ENCODE measurements around the gene ELAPOR1.
A peak's percentile ranks its signal among the peaks of the same experiment; 100 is the strongest.

Gene ELAPOR1

DNA sequence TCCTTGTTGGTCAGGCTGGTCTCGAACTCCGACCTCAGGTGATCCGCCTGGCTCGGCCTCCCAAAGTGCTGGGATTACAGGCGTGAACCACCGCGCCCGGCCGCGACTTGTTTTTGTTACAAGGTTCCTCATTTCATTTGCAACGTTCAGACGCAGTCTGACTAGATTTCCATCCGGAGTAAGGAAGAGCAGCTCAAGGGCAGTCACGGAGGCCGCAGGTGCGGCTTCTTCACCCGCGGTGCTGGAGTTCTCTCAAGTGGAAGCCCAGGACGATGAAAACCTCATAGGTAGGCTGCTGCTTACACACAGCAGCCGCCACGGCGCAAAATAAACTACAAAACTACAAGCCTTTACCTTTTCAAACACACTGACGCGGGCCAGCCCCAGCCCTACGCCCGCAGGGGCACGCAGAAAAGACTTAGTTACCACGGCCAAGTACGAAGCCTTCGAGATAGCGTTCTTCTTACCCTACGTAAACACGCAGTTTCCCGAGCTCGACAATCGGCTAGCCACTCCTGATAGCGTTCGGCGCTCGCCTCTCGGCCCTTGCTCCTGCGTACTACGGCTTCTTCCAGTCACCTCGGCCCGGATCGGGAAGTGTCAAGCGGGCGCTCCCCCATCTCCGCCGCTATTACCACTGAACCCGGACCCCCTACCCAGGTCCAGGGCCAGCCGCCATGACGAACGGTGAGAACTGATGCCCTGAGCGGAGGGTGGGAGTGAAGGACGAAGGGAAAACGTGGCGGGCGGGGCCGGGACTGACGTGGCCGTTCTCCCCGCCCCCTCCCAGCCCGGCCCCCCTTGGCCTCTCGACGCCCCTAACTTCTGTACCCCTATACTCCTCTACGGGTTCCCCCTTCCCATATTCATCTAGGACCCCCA is 23.5 kb upstream of the ELAPOR1 start, which contains the start of gene TMEM167B:
Gene TMEM167B (plus strand): TSS at position 569 of the 882 bp plus-strand sequence. CDS start 109 bp downstream, at position 678.
- H3K4me3 Mint-ChIP-seq: peak within 1 kb of the TSS; percentile 95
- H3K36me3 Mint-ChIP-seq (ENCODE audit: low read depth): peaks cover 18% of the 10 kb centered on the region
- H3K27ac Mint-ChIP-seq: peak within 1 kb of the TSS; percentile 94
- H3K27me3 Mint-ChIP-seq (ENCODE audit: low read depth): no peaks in the 10 kb centered on the region
- H3K4me1 Mint-ChIP-seq (ENCODE audit: low read depth): peaks cover 33% of the 10 kb centered on the region
- H3K9me3 Mint-ChIP-seq: no peaks in the 10 kb centered on the region

- Mint-ChIP-seq H3K9me3 (no peaks in the 10 kb centered on the region), H3K36me3 (ENCODE audit: low read depth) (peaks cover 18% of the 10 kb centered on the region)
These were observed 22.7 kb upstream of the ELAPOR1 start for GRCh38 chr1:109091078-109091838.

DNA sequence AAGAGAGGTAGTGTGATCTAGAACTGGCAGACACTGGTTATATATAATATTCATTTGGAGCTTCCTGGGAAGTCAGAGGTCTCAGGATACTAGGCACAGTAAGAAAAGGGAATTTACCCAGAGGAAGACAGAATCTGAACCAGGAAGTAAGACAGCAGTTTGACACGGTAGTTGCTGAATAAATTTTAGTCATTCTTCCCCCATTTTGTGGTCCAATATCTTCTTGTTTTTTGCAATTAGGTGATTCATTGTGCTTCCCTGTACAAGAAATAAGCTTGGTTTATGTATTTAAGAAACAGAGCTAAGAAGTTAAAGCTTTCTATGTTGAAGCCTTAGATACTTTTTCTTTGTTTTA is 22.1 kb upstream of the ELAPOR1 start:
- H3K36me3 Mint-ChIP-seq (ENCODE audit: low read depth): peaks cover 18% of the 10 kb centered on the region
- H3K4me3 Mint-ChIP-seq: peak overlapping the region; percentile 95
- H3K27ac Mint-ChIP-seq: peak overlapping the region; percentile 94
- H3K27me3 Mint-ChIP-seq (ENCODE audit: low read depth): no peaks in the 10 kb centered on the region
- H3K9me3 Mint-ChIP-seq: no peaks in the 10 kb centered on the region
- H3K4me1 Mint-ChIP-seq (ENCODE audit: low read depth): peaks cover 33% of the 10 kb centered on the region

More at GRCh38 chr1:109091078-109091838, 22.7 kb upstream of the ELAPOR1 start:
- H3K27ac Mint-ChIP-seq: peak overlapping the region; percentile 94
- no peaks in the 10 kb centered on the region for H3K27me3 Mint-ChIP-seq (ENCODE audit: low read depth)
- peak overlapping the region; percentile 95 for H3K4me3 Mint-ChIP-seq
- peaks cover 33% of the 10 kb centered on the region for H3K4me1 Mint-ChIP-seq (ENCODE audit: low read depth)

DNA sequence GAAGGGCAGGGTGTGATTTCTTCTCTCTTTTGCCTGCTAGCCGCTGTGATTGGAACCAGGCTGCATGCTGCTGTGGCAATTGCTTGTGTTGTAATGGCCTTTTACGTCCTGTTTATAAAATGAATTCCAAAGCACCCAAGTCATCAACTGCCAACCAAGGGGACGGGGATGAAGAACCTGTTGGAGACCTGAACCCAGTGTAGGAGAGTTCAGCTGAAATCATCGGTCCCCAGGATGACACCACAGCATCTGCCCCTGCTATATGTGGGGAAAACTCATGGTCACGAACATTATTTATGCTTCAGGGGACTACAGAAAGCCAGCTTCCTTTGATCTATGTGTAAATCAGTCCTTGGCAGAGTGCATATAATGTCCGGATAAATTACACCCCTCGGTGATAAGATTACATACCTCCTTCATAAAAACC is 19.5 kb upstream of the ELAPOR1 start:
- Mint-ChIP-seq H3K4me1 (ENCODE audit: low read depth) (peaks cover 34% of the 10 kb centered on the region), H3K9me3 (no peaks in the 10 kb centered on the region), H3K4me3 (no peak overlapping the region), H3K27me3 (ENCODE audit: low read depth) (no peaks in the 10 kb centered on the region), H3K27ac (no peak overlapping the region), H3K36me3 (ENCODE audit: low read depth) (peaks cover 18% of the 10 kb centered on the region)

GRCh38 chr1:109094871-109095270 is 19.0 kb upstream of the ELAPOR1 start:
- H3K4me3 Mint-ChIP-seq: no peak overlapping the region
- H3K4me1 Mint-ChIP-seq (ENCODE audit: low read depth): peaks cover 30% of the 10 kb centered on the region
- no peaks in the 10 kb centered on the region for H3K27me3 Mint-ChIP-seq (ENCODE audit: low read depth)
- no peaks in the 10 kb centered on the region for H3K9me3 Mint-ChIP-seq
- H3K27ac Mint-ChIP-seq: no peak overlapping the region
- H3K36me3 Mint-ChIP-seq (ENCODE audit: low read depth): peaks cover 19% of the 10 kb centered on the region

DNA sequence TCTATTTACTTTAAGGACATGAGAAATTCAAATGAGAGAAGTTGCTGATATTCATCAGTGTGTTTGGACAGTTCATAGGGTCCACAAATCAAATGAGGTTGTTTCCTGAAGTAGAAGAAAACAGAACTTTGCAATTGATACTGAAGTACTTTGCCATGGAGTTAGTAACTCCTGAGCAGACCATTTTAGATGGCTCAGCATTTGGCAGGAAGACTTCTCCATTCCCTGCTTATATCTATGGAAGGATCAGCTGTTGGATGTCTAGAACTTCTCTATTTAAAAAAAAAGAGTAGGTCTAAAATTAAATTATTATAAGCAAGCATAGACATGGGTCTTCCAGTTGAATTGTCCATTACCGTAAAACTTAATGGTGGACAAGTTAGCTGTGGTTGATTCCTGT is 18.3 kb upstream of the ELAPOR1 start:
- Mint-ChIP-seq H3K9me3 (no peaks in the 10 kb centered on the region), H3K27ac (no peak overlapping the region), H3K27me3 (ENCODE audit: low read depth) (no peaks in the 10 kb centered on the region), H3K4me3 (no peak overlapping the region), H3K36me3 (ENCODE audit: low read depth) (peaks cover 21% of the 10 kb centered on the region), H3K4me1 (ENCODE audit: low read depth) (peaks cover 25% of the 10 kb centered on the region)

DNA sequence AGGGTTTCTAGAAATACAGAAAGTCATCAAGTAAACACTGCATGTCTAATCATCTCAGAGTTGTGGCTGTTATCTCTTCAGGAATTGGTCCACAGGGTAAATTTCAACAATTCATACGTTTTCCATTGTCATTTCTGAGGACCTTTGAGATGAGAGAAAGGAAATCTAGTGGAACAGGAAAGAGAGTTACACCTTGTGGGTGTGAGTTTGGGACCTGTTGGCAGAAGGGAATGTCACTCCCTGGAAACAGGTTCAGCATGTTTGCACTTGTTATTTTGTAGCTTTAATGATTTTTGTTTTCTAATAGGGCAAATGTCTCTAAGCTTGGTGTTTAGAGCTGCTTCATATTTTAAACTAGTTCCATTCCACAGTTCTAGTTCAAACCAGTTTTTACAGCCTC is 17.8 kb upstream of the ELAPOR1 start:
- H3K27ac Mint-ChIP-seq: no peak overlapping the region
- H3K36me3 Mint-ChIP-seq (ENCODE audit: low read depth): peaks cover 24% of the 10 kb centered on the region
- H3K4me1 Mint-ChIP-seq (ENCODE audit: low read depth): peaks cover 25% of the 10 kb centered on the region
- no peaks in the 10 kb centered on the region for H3K9me3 Mint-ChIP-seq
- no peak overlapping the region for H3K4me3 Mint-ChIP-seq
- H3K27me3 Mint-ChIP-seq (ENCODE audit: low read depth): no peaks in the 10 kb centered on the region

DNA sequence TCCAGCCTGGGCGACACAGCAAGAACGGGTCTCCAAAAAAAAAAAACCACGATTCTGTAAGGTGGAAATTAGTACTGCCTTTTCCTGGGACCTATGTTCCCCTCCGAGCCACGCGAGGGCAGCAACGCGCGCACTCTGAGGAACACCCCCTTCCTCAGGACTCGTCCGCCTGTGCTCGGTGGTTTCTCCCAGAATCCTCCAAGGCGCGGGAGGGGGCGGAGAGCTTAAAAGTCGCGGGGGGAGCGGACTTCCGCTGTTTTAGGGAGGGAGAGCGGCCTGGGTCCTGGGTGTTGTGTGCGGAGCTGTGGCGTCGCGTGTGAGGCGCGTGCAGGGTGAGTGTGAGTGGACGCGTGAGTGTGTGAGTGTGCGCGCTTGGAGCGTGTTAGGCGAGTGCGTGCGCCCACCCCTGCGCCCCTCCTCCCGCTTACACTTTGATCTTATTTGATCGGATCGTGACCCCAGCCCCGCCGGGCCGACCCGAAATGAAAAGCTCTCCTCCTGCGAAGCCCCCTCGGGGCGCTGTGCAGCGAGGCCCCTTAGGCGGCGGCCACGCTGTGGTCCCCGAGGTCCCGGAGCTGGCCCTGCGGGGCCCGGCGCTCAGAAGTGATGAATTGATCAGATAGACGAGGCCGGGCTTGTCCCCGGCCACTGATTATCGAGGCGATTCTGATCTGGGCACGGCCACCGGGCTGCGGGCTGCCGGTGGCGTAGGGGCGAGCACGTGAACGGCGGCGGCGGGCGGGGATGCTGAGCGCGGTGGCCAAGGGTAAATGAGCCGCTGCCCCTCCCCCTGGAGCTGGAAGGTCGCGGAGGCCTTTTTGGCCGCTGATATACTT is 13.8 kb upstream of the ELAPOR1 start:
- Mint-ChIP-seq H3K27ac (peak overlapping the region; percentile 97), H3K9me3 (no peaks in the 10 kb centered on the region), H3K4me1 (ENCODE audit: low read depth) (peaks cover 9% of the 10 kb centered on the region), H3K27me3 (ENCODE audit: low read depth) (no peaks in the 10 kb centered on the region), H3K36me3 (ENCODE audit: low read depth) (peaks cover 9% of the 10 kb centered on the region), H3K4me3 (peak overlapping the region; percentile 100)

- Mint-ChIP-seq H3K4me3 (no peak overlapping the region), H3K4me1 (ENCODE audit: low read depth) (peaks cover 6% of the 10 kb centered on the region), H3K27me3 (ENCODE audit: low read depth) (peaks cover 5% of the 10 kb centered on the region), H3K36me3 (ENCODE audit: low read depth) (peaks cover 8% of the 10 kb centered on the region), H3K9me3 (no peaks in the 10 kb centered on the region), H3K27ac (no peak overlapping the region)
These were observed 9.4 kb upstream of the ELAPOR1 start for GRCh38 chr1:109104364-109105151.

DNA sequence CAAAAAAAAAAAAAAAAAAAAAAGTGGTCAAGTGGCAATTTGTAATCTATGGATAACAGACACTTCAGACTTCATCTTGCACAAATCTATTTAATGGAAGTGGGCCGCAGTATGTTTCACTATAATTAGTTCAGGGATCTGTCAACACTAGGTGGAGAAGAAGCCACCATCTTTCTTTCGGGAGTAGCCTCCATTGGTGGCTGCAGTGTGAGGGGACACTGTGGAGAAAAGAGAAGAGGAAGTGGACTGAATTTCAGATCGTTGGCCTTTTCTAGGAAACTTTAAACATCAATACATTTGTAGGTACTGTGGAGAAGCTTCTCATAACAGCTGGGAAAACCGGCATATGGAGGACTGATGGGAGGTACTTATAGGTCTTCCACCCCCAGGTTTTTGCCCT is 8.0 kb upstream of the ELAPOR1 start:
- H3K9me3 Mint-ChIP-seq: no peaks in the 10 kb centered on the region
- no peak overlapping the region for H3K27ac Mint-ChIP-seq
- H3K27me3 Mint-ChIP-seq (ENCODE audit: low read depth): peaks cover 17% of the 10 kb centered on the region
- peaks cover 3% of the 10 kb centered on the region for H3K36me3 Mint-ChIP-seq (ENCODE audit: low read depth)
- no peak overlapping the region for H3K4me3 Mint-ChIP-seq
- peaks cover 4% of the 10 kb centered on the region for H3K4me1 Mint-ChIP-seq (ENCODE audit: low read depth)

DNA sequence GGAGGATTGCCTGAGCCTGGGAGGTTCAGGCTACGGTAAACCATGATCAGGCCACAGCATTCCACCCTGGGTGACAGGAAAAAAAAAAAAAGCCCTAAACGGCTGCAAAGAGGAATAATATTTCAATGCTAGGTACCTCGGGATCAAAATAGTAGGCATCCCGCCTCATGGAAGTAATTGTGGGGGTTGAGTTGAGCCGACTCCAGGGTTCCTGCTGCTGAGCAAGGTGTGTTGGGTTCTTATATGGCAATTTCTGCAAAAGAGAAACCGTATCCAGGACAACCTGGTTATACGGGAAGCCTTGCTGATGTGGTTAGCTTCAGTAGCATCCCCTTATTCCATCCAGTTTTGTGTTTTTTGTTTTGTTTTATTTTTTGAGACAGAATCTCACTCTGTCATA is 6.1 kb upstream of the ELAPOR1 start:
- no peaks in the 10 kb centered on the region for H3K36me3 Mint-ChIP-seq (ENCODE audit: low read depth)
- no peaks in the 10 kb centered on the region for H3K9me3 Mint-ChIP-seq
- no peak overlapping the region for H3K27ac Mint-ChIP-seq
- peaks cover 8% of the 10 kb centered on the region for H3K4me1 Mint-ChIP-seq (ENCODE audit: low read depth)
- no peak overlapping the region for H3K4me3 Mint-ChIP-seq
- H3K27me3 Mint-ChIP-seq (ENCODE audit: low read depth): peaks cover 28% of the 10 kb centered on the region

- H3K27ac Mint-ChIP-seq: no peak overlapping the region
- no peaks in the 10 kb centered on the region for H3K9me3 Mint-ChIP-seq
- peaks cover 37% of the 10 kb centered on the region for H3K27me3 Mint-ChIP-seq (ENCODE audit: low read depth)
- H3K4me1 Mint-ChIP-seq (ENCODE audit: low read depth): peaks cover 22% of the 10 kb centered on the region
- H3K36me3 Mint-ChIP-seq (ENCODE audit: low read depth): peaks cover 2% of the 10 kb centered on the region
- no peak overlapping the region for H3K4me3 Mint-ChIP-seq
These were observed 4.0 kb upstream of the ELAPOR1 start for GRCh38 chr1:109109906-109110305.

DNA sequence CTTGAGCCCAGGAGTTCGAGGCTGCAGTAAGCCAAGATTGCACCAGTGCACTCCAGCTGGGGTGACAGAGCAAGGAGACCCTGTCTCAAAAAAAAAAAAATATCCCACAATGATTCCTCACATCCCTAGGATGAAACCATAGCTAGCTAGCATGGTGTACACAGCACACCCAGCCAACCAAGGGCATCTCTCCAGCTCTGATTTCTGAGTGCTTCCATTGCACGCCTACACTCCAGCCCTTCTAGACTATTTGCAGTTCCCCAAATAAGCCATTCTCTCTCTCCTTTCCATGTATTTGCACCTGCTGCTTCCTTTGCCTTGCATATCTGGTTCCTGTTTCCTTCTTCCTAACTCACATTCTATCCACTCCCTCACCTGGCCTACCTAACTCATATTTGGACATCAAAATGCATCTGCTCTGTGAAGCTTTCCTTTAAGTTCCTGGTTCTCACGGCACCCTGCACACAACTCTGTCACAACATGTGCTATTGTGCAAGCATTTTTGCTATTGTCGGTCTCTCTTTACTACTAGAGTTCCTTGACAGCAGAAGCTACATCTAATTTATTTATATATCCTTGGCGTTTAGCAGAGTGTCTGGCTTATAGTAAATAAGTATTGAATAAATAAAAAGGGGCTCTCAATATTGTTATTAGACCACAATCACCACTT is 2.4 kb upstream of the ELAPOR1 start:
- Mint-ChIP-seq H3K27me3 (ENCODE audit: low read depth) (peaks cover 37% of the 10 kb centered on the region), H3K36me3 (ENCODE audit: low read depth) (peaks cover 2% of the 10 kb centered on the region), H3K9me3 (no peaks in the 10 kb centered on the region), H3K27ac (peak overlapping the region; percentile 4), H3K4me1 (ENCODE audit: low read depth) (peaks cover 26% of the 10 kb centered on the region), H3K4me3 (no peak overlapping the region)
